ENCODE measurements around the gene TTC7B.

DNA sequence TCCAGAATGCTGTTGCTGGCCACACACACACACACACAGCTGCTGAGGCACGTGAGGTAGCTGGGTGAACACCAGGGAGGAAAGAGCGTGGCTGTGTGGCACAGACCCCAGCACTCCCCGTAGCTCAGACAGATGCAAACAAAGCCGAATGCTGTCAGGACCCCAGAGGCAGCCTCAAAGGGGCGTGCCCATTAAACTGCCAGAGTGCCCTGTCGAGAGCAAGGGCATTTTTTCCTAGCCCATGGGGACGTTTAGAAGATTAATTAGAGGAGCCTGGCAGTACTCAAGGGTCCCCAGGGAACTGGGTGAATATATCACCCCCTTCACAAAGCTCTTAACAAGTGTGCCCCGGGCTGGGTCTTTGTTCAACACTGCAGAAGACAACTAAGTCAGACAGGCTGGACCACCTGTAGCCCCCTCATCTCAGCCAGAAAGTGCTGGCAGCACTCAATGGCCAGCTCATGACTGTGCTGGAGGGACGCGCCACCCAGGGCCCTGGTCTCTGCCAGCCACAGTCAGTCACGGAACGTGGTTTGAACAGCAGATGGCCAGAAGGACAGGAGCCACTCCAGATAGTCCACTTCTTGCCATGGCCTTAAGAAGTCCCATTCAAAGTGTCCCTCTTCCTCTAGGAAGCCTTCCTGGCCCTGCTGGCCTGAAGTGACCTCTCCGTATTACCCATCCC is 37.5 kb downstream of the TTC7B start:
- TF ChIP-seq CTCF (optimal IDR thresholded peaks at IDR 0.05 in 1 of 3, IDR thresholded peaks at IDR 0.05 in 1 of 3, conservative IDR thresholded peaks at IDR 0.05 in 1 of 3; ENCODE audit: extremely low read depth in 1 of 3, insufficient read depth in 2 of 3, low read length in 3 of 3): no peak
- no peak for TF ChIP-seq EZH2 (IDR thresholded peaks at IDR 0.05; ENCODE audit: low read length)

Measured in keratinocyte (primary cell).